Activated CD4-positive, alpha-beta T cell treated with anti-CD3 and anti-CD28 coated beads, Interleukin-2, Interleukin-6, amounts not matched to agents 100 ng/mL and 50 ng/mL, durations not matched to agents 16 hours and 8 hours (primary cell): ENCODE measurements around the gene ABCG2.
A peak's percentile ranks its signal among the peaks of the same experiment; 100 is the strongest.
"Not testable (repeated sequence)": the region's sequence is repeated elsewhere in the genome, so short reads cannot be mapped to it uniquely, and the experiment has no call there.

Experiments
- DNase-seq: peaks from one replicate; pipeline ENCODE4 v3.0.0-alpha.2; 2020

Gene ABCG2

DNA sequence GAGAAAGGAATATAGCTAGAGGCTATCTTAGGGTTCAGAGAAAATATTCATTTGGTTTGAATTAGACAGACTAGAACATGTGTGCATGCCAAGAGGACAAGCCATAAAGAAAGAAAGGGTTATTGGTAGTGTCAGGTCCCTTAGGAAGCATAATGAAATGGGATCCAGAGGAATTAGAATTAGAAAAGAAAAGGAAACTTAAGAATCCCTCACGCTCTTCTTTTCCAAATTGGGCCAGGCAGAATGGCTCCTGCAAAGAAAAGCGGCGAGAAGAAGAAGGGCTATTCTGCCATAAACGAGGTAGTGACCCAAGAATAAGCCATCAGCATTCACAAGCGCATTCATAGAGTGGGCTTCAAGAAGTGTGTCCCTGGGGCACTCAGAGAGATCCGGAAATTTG, 4.9 kb upstream of the ABCG2 start:
- no peak for DNase-seq

DNA sequence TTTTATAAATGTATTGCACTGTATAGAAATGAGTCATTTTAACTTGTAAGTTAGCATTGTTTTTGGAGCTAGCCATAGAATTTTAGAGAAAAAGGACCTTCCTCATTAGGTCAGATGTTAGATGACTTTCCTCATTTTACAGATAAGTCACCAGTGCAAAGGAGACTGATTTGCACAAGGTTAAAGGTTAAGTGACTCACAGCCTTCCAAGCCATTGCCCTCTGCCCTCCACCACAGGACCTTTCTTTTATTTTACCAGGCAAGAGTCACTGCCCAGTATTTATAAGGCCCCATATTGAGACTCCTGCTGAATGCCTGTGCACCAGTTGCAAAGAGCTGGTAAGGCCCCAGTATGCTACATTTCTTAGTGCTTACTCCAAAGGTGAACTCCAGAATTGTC, 4.2 kb upstream of the ABCG2 start:
- DNase-seq: no peak

- DNase-seq: no peak
These were observed 838 bp upstream of the ABCG2 start for GRCh38 chr4:88159229-88159725.

DNA sequence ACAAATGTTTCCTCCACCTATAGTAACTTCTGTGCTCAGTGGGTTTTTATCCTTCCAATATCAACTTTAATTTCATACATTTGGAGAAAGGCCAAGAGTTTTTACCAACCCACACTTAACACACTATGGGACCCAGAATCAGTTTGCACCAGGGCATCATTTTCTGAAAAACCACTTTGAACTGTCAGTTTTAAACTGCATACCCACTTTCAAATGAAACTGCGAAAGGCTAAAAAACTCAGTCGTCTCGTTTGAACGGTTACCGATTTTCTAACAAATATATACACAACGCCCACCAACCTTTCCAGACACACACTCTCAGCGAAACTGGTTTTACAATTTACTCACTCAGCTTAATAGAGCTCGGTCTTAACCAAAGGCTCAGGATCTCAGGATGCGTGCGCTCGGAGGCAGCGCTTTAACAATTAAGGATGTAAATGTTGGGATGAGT, 376 bp downstream of the ABCG2 start:
- peak; percentile 15 for DNase-seq

GRCh38 chr4:88152331-88152730, 6.1 kb downstream of the ABCG2 start:
- DNase-seq: not testable (repeated sequence)

GRCh38 chr4:88148560-88148959, 9.9 kb downstream of the ABCG2 start:
- no peak for DNase-seq

DNA sequence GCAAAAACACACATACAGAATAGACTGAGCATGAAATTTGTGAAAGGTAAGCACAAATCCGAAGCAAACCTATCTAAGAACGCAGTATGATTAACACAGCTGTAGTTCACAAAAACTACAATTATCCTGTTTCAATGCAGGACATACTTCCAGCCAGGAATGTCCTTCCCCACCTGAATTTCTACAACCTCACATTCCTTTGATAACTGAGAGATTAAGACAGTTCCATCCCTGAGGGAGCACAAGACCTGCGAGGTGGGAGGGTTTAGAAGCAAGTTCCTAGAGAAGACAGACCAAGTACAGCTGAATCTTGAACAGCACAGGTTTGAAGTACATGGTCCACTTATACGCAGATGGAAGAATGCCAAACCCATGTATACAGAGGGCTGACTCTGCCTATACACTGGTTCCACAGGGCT, 10.6 kb downstream of the ABCG2 start:
- no peak for DNase-seq

DNA sequence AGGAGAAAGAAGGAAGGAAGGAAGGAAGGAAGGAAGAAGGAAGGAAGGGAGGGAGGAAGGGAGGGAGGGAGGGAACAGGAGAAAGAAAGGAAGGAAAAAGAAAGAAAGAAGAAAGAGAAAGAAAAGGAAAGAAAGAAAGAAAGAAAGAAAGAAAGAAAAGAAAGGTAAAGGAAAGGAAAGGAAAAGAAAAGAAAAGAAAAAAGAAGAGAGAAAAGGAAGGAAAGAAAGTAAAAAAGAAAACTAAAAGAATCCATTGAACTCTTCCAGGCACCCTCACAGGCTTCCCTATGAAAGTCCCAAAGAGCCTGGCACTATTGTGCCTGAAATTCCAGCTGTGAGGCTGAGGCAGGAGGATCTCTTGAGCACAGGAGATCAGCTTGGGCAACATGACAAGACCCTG, 11.5 kb downstream of the ABCG2 start:
- no peak for DNase-seq

- no peak for DNase-seq
These were observed 13.6 kb downstream of the ABCG2 start for GRCh38 chr4:88144866-88145300.

DNA sequence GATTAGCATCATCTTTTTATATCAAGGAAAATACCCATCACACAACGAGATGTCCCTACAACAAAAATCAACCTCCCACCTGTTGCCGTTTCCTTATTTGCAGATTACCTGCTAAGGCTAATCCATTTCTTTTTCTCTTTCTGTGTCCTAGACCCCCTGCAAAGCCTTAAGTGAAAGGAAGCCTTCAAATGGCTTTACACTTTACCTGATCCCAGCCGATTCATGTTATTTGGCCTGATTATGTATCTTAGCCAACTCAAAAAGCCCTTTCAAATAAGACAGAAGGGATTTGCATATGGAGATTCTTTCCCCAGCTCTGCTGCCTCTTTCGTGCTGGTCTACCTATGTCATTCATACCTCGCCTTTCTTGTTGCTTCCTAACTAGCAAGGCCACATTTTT, 14.4 kb downstream of the ABCG2 start:
- DNase-seq: no peak

- DNase-seq: no peak
These were observed 14.9 kb downstream of the ABCG2 start for GRCh38 chr4:88143504-88143903.

- no peak for DNase-seq
These were observed 19.9 kb downstream of the ABCG2 start for GRCh38 chr4:88138561-88138960.

DNA sequence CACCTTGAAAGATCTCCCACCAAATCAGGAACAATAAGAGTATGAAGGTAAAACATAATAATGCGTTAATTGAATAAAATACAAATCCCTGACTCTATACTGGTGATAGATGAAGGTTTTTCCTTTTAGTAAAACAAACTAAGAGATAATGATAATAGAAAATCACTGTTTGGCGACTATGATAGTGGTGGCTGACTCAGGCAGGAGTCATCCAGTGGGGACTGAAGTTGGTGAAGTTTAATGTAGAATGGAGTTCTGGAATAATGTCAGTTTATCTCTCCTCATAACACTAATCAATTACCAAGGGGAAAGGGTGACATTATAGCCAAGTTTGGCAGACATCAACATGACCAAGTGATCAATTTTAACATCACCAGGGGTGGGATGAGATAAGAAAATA, 21.3 kb downstream of the ABCG2 start:
- DNase-seq: no peak

- no peak for DNase-seq
These were observed 22.2 kb downstream of the ABCG2 start for GRCh38 chr4:88136249-88136648.

DNA sequence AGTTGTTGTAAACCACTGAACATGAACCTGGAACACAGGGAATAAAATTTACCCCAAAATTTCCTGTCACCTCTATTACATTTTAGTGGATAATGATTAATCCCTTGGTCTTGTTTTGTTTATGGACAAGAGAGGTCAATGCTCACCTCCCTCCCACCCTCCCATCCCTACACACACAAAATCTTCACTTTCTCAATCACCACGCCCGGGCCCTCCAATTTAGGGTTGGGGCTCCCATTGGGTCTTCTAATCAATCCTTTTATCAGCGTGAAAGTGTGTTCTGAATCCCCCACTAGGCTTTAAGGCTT, 23.1 kb downstream of the ABCG2 start:
- DNase-seq: no peak

- DNase-seq: no peak
These were observed 23.7 kb downstream of the ABCG2 start for GRCh38 chr4:88134536-88135355.

- DNase-seq: no peak
These were observed 24.3 kb downstream of the ABCG2 start for GRCh38 chr4:88134111-88134510.

GRCh38 chr4:88130544-88131305, 27.7 kb downstream of the ABCG2 start:
- no peak for DNase-seq

- DNase-seq: no peak
These were observed 28.4 kb downstream of the ABCG2 start for GRCh38 chr4:88130003-88130402.

DNA sequence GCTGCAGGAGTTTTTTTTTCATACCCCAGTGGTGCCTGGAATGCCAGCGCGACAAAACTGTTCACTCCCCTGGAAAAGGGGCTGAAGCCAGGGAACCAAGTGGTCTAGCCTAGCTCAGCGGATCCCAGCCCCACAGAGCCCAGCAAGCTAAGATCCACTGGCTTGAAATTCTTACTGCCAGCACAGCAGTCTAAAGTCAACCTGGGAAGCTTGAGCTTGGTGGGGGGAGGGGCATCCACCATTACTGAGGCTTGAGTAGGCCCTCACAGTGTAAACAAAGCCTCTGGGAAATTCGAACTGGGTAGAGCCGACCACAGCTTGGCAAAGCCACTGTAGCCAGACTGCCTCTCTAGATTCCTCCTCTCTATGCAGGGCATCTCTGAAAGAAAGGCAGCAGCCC, 36.2 kb downstream of the ABCG2 start:
- not testable (repeated sequence) for DNase-seq

GRCh38 chr4:88119943-88120342, 38.5 kb downstream of the ABCG2 start:
- DNase-seq: no peak

- no peak for DNase-seq
These were observed 42.9 kb downstream of the ABCG2 start for GRCh38 chr4:88115587-88115986.

DNA sequence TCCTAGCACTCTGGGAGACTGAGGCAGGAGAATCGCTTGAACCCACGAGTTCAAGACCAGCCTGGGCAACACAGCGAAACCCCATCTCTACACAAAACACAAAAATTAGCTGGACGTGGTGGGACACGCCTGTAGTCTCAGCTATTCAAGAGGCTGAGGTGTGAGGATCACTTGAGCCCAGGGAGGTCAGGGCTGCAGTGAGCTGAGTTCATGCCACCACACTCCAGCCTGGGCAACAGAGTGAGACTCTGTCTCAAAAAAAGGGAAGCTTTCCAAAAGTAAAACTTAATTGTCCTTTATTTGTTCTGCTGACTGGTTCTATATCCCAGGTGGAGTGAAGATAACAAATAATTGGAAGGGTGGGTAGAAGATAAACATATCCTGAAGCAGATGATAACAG, 45.6 kb downstream of the ABCG2 start:
- no peak for DNase-seq

GRCh38 chr4:88110826-88111225, 47.6 kb downstream of the ABCG2 start:
- DNase-seq: no peak
